ENCODE measurements around the gene REG4. TPM values are rescaled to one million over a fixed set of nuclear protein-coding genes. Genes with fewer than 3 reads are reported as not detected.

REG4 gene
- total RNA-seq, 4 donors from 2014 or later = 27.2 to 559 (median 132) TPM

GRCh38 chr1:119806489-119806888 is 4.8 kb downstream of the REG4 start:
- Histone ChIP-seq H3K36me3 (no peaks in the 10 kb centered on the region), H3K27ac (no peak overlapping the region), H3K27me3 (no peaks in the 10 kb centered on the region), H3K4me3 (no peak overlapping the region), H3K9me3 (no peaks in the 10 kb centered on the region), H3K4me1 (no peaks in the 10 kb centered on the region)
- peak in 1 of 3 donors; percentile 52 for DNase-seq
- TF ChIP-seq, protein P1, sequence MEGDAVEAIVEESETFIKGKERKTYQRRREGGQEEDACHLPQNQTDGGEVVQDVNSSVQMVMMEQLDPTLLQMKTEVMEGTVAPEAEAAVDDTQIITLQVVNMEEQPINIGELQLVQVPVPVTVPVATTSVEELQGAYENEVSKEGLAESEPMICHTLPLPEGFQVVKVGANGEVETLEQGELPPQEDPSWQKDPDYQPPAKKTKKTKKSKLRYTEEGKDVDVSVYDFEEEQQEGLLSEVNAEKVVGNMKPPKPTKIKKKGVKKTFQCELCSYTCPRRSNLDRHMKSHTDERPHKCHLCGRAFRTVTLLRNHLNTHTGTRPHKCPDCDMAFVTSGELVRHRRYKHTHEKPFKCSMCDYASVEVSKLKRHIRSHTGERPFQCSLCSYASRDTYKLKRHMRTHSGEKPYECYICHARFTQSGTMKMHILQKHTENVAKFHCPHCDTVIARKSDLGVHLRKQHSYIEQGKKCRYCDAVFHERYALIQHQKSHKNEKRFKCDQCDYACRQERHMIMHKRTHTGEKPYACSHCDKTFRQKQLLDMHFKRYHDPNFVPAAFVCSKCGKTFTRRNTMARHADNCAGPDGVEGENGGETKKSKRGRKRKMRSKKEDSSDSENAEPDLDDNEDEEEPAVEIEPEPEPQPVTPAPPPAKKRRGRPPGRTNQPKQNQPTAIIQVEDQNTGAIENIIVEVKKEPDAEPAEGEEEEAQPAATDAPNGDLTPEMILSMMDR (IDR thresholded peaks at IDR 0.05) = no peak
- TF ChIP-seq POLR2A (IDR thresholded peaks at IDR 0.05) = no peak

- TF ChIP-seq, protein P1 (IDR thresholded peaks at IDR 0.05) = no peak
- TF ChIP-seq POLR2A (IDR thresholded peaks at IDR 0.05) = no peak
- Histone ChIP-seq H3K9me3 (no peaks in the 10 kb centered on the region), H3K4me1 (no peaks in the 10 kb centered on the region), H3K27ac (no peak overlapping the region), H3K27me3 (no peaks in the 10 kb centered on the region), H3K36me3 (no peaks in the 10 kb centered on the region), H3K4me3 (no peak overlapping the region)
- DNase-seq = no peak
Observed at GRCh38 chr1:119805746-119806145, 5.5 kb downstream of the REG4 start.

DNA sequence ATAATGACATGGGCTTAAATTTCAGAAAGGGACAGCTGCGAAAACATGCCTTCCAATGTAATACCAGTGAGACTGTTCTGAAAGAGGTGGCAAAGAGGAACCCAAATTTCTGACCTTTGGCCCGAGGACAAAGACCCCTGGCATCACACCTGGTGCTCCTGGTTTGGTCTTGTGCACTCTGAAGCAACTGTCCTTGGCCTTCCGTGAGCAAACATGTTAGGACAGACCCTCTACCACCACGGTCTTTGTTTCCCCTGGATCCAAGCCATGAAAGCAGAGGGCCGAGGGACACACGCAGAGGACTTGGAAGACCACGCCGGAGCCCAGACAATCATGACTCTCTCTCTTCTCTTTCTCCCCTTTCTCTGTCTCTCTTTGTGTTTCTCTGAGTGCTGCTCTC is 6.0 kb downstream of the REG4 start:
- Histone ChIP-seq H3K27me3 (no peaks in the 10 kb centered on the region), H3K4me1 (no peaks in the 10 kb centered on the region), H3K36me3 (no peaks in the 10 kb centered on the region), H3K9me3 (no peaks in the 10 kb centered on the region), H3K27ac (no peak overlapping the region), H3K4me3 (no peak overlapping the region)
- no peak for DNase-seq
- no peak for TF ChIP-seq POLR2A (IDR thresholded peaks at IDR 0.05)
- TF ChIP-seq, protein P1 (IDR thresholded peaks at IDR 0.05) = no peak

GRCh38 chr1:119799599-119800177 is 11.6 kb downstream of the REG4 start:
- H3K9me3 ChIP-seq = no peaks in the 10 kb centered on the region
- H3K4me1 ChIP-seq = no peaks in the 10 kb centered on the region
- no peak for DNase-seq
- H3K27me3 ChIP-seq = no peaks in the 10 kb centered on the region
- TF ChIP-seq, protein P1 (IDR thresholded peaks at IDR 0.05) = no peak
- TF ChIP-seq POLR2A (IDR thresholded peaks at IDR 0.05) = no peak
- no peak overlapping the region for H3K4me3 ChIP-seq
- H3K36me3 ChIP-seq = no peaks in the 10 kb centered on the region
- H3K27ac ChIP-seq = no peak overlapping the region

GRCh38 chr1:119799003-119799402 is 12.3 kb downstream of the REG4 start:
- no peaks in the 10 kb centered on the region for H3K4me1 ChIP-seq
- no peak overlapping the region for H3K27ac ChIP-seq

More at GRCh38 chr1:119799003-119799402, 12.3 kb downstream of the REG4 start:
- Histone ChIP-seq H3K9me3 (no peaks in the 10 kb centered on the region), H3K4me3 (no peak overlapping the region), H3K27me3 (no peaks in the 10 kb centered on the region), H3K36me3 (no peaks in the 10 kb centered on the region)
- no peak for TF ChIP-seq POLR2A (IDR thresholded peaks at IDR 0.05)
- TF ChIP-seq, protein P1 (IDR thresholded peaks at IDR 0.05) = no peak
- DNase-seq = no peak
